ENCODE data around the gene MEF2A.

The MEF2A gene

DNA sequence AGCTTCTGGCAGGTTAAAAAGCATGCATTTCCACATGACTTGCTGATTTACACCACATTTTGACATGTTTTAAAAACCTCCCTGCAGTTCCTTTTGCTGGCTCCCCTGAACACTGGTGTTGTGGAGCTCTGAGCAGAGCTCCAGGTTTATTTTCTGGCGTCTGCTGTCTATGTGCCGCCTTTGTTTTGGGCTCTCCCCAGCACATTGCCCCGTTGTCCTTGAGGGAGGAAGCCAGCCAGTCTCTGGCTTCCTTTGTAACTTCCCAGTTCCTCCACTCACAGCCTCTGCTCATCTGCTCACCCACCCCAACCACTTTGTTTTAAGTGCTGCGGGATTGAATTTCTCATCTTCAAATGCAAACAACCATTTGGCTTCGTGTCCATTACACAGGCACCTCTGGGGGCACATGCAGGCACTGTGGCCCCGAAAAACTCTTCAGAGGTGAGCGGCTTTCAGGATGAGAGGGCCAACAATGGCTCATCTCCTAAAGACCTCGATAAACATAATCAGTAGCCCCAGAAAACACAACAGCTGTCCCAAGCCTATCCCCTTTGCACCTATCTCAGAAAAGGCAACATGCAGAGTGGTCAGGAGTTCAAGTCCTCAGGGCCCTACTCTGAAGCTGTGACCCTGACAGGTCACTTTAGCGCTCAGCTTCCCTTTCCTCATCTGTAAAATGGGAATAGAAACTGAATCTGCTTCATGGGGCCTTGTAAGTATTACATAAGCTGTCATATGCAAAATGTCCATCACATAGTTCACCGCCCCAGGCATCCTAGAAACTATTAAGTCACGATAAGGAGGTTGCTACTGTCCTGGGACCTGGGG lies 1.3 kb upstream of the MEF2A start:
- H3K9ac ChIP-seq (ENCODE audit: low read depth, low read length) = peak overlapping the region; percentile 45
- no peak overlapping the region for H3K27ac ChIP-seq (ENCODE audit: low read depth, low read length)
- peak overlapping the region; percentile 79; the same call in 1 of the 2 replicates for H3K4me3 ChIP-seq (ENCODE audit: low read depth, low read length)
- H3K9me3 ChIP-seq (ENCODE audit: control insufficient read depth, insufficient read depth, low read length) = no peaks in the 10 kb centered on the region
- no peaks in the 10 kb centered on the region for H3K36me3 ChIP-seq (ENCODE audit: control insufficient read depth, insufficient read depth, low read length)
- H3K4me1 ChIP-seq (ENCODE audit: control insufficient read depth, insufficient read depth, low read length) = peaks cover 43% of the 10 kb centered on the region
- no peaks in the 10 kb centered on the region for H3K27me3 ChIP-seq (ENCODE audit: control insufficient read depth, insufficient read depth, low read length)

DNA sequence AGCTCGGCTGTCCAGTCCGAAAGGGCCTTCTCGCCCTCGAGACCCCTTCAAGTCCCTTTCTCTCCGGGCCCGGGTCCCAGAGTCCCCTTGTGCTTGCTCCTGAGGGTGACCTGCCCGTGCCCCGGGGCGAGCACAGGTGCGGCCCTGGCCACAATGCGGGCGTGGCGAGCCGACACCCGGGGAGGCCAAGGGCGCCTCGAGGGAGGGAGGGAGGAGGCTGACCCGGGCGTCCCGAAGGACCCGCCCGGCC lies 810 bp upstream of the MEF2A start:
- Histone ChIP-seq H3K9ac (ENCODE audit: low read depth, low read length) (peak overlapping the region; percentile 45), H3K27ac (ENCODE audit: low read depth, low read length) (no peak overlapping the region), H3K9me3 (ENCODE audit: control insufficient read depth, insufficient read depth, low read length) (no peaks in the 10 kb centered on the region), H3K27me3 (ENCODE audit: control insufficient read depth, insufficient read depth, low read length) (no peaks in the 10 kb centered on the region), H3K4me1 (ENCODE audit: control insufficient read depth, insufficient read depth, low read length) (peaks cover 47% of the 10 kb centered on the region), H3K36me3 (ENCODE audit: control insufficient read depth, insufficient read depth, low read length) (no peaks in the 10 kb centered on the region), H3K4me3 (ENCODE audit: low read depth, low read length) (peak overlapping the region; percentile 79; the same call in 1 of the 2 replicates)

GRCh38 chr15:99566157-99566897 lies 543 bp downstream of the MEF2A start:
- Histone ChIP-seq H3K27me3 (ENCODE audit: control insufficient read depth, insufficient read depth, low read length) (no peaks in the 10 kb centered on the region), H3K9me3 (ENCODE audit: control insufficient read depth, insufficient read depth, low read length) (no peaks in the 10 kb centered on the region), H3K9ac (ENCODE audit: low read depth, low read length) (peak overlapping the region; percentile 28; the same call in 1 of the 2 replicates), H3K4me3 (ENCODE audit: low read depth, low read length) (peak overlapping the region; percentile 79), H3K36me3 (ENCODE audit: control insufficient read depth, insufficient read depth, low read length) (no peaks in the 10 kb centered on the region), H3K27ac (ENCODE audit: low read depth, low read length) (peak overlapping the region; percentile 82), H3K4me1 (ENCODE audit: control insufficient read depth, insufficient read depth, low read length) (peaks cover 47% of the 10 kb centered on the region)

GRCh38 chr15:99568625-99569352 lies 3.0 kb downstream of the MEF2A start:
- Histone ChIP-seq H3K36me3 (ENCODE audit: control insufficient read depth, insufficient read depth, low read length) (no peaks in the 10 kb centered on the region), H3K27ac (ENCODE audit: low read depth, low read length) (peak overlapping the region; percentile 26), H3K9ac (ENCODE audit: low read depth, low read length) (no peak overlapping the region)

DNA sequence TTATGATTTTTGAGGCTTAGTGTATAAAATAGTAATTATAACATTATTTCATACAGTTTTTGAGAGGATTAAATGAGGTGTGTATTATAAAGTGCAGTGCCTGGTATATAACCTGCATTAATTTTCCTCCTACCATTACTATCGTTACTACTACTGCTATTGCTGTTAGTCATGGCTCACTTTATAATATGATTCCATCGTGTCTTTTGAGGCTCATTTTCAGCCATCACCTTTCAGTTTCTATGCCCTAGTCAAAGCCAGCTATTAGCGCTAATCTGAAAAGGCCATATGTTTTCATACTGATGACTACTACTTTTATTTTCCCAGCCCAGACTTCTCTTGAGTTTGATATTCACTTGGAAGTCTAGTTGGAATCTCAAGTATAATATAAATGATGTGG lies 5.5 kb downstream of the MEF2A start:
- Histone ChIP-seq H3K36me3 (ENCODE audit: control insufficient read depth, insufficient read depth, low read length) (no peaks in the 10 kb centered on the region; the same call in 1 of the 2 replicates), H3K9me3 (ENCODE audit: control insufficient read depth, insufficient read depth, low read length) (no peaks in the 10 kb centered on the region), H3K4me1 (ENCODE audit: control insufficient read depth, insufficient read depth, low read length) (peaks cover 33% of the 10 kb centered on the region), H3K4me3 (ENCODE audit: low read depth, low read length) (no peak overlapping the region), H3K27ac (ENCODE audit: low read depth, low read length) (no peak overlapping the region), H3K27me3 (ENCODE audit: control insufficient read depth, insufficient read depth, low read length) (no peaks in the 10 kb centered on the region), H3K9ac (ENCODE audit: low read depth, low read length) (no peak overlapping the region)

More at GRCh38 chr15:99568625-99569352, 3.0 kb downstream of the MEF2A start:
- Histone ChIP-seq H3K9me3 (ENCODE audit: control insufficient read depth, insufficient read depth, low read length) (no peaks in the 10 kb centered on the region), H3K4me3 (ENCODE audit: low read depth, low read length) (peak overlapping the region; percentile 79), H3K27me3 (ENCODE audit: control insufficient read depth, insufficient read depth, low read length) (no peaks in the 10 kb centered on the region), H3K4me1 (ENCODE audit: control insufficient read depth, insufficient read depth, low read length) (peaks cover 38% of the 10 kb centered on the region)

DNA sequence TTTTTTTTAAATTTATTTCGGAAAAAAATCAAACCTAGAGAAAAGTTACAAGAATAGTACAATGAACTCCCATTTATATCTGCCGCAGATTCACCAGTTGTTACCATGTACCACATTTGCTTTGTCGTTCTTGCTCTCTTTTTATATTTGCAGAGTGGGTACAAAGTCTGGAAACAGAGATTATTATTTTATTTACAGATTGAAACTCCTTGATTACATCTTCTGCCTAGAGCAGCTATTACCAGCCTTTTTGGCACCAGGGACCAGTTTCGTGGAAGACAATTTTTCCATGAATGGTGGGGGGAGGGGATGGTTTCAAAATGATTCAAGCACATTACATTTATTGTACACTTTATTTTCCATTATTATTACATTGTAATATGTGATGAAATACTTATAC lies 8.3 kb downstream of the MEF2A start:
- no peak overlapping the region for H3K4me3 ChIP-seq (ENCODE audit: low read depth, low read length)
- peaks cover 32% of the 10 kb centered on the region for H3K4me1 ChIP-seq (ENCODE audit: control insufficient read depth, insufficient read depth, low read length)
- no peak overlapping the region for H3K9ac ChIP-seq (ENCODE audit: low read depth, low read length)
- H3K9me3 ChIP-seq (ENCODE audit: control insufficient read depth, insufficient read depth, low read length) = no peaks in the 10 kb centered on the region
- H3K27ac ChIP-seq (ENCODE audit: low read depth, low read length) = no peak overlapping the region
- no peaks in the 10 kb centered on the region; the same call in 1 of the 2 replicates for H3K36me3 ChIP-seq (ENCODE audit: control insufficient read depth, insufficient read depth, low read length)
- no peaks in the 10 kb centered on the region for H3K27me3 ChIP-seq (ENCODE audit: control insufficient read depth, insufficient read depth, low read length)

GRCh38 chr15:99574502-99574901 lies 8.7 kb downstream of the MEF2A start:
- Histone ChIP-seq H3K9ac (ENCODE audit: low read depth, low read length) (no peak overlapping the region), H3K27ac (ENCODE audit: low read depth, low read length) (no peak overlapping the region), H3K4me3 (ENCODE audit: low read depth, low read length) (no peak overlapping the region), H3K27me3 (ENCODE audit: control insufficient read depth, insufficient read depth, low read length) (no peaks in the 10 kb centered on the region), H3K9me3 (ENCODE audit: control insufficient read depth, insufficient read depth, low read length) (no peaks in the 10 kb centered on the region), H3K36me3 (ENCODE audit: control insufficient read depth, insufficient read depth, low read length) (no peaks in the 10 kb centered on the region; the same call in 1 of the 2 replicates), H3K4me1 (ENCODE audit: control insufficient read depth, insufficient read depth, low read length) (peaks cover 32% of the 10 kb centered on the region)

DNA sequence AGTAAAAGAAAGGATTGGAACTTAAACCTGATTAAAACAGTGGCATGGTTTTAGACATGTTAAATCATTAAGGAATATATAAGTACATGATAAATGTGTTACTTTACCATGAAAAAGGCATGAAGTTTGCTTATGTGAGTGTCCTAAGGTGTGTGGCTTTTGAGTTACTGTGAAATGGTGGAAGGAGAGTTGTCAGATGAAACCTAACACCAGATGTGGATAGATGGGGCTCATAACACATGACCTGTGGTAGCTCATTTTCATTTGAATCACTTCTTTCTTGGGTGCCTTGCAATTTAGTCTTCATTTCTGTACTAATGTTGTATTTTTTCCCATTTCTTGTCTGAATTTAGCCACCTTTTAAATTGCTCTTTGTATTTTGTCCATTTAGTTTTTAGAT lies 13.0 kb downstream of the MEF2A start:
- no peak overlapping the region for H3K27ac ChIP-seq (ENCODE audit: low read depth, low read length)
- no peak overlapping the region for H3K9ac ChIP-seq (ENCODE audit: low read depth, low read length)
- no peaks in the 10 kb centered on the region; the same call in 1 of the 2 replicates for H3K36me3 ChIP-seq (ENCODE audit: control insufficient read depth, insufficient read depth, low read length)
- peak overlapping the region; percentile 18; the same call in 1 of the 2 replicates for H3K4me3 ChIP-seq (ENCODE audit: low read depth, low read length)
- peaks cover 70% of the 10 kb centered on the region for H3K4me1 ChIP-seq (ENCODE audit: control insufficient read depth, insufficient read depth, low read length)
- H3K9me3 ChIP-seq (ENCODE audit: control insufficient read depth, insufficient read depth, low read length) = no peaks in the 10 kb centered on the region
- no peaks in the 10 kb centered on the region for H3K27me3 ChIP-seq (ENCODE audit: control insufficient read depth, insufficient read depth, low read length)

- Histone ChIP-seq H3K4me3 (ENCODE audit: low read depth, low read length) (no peak overlapping the region), H3K9ac (ENCODE audit: low read depth, low read length) (no peak overlapping the region), H3K27me3 (ENCODE audit: control insufficient read depth, insufficient read depth, low read length) (no peaks in the 10 kb centered on the region), H3K27ac (ENCODE audit: low read depth, low read length) (peak overlapping the region; percentile 12), H3K4me1 (ENCODE audit: control insufficient read depth, insufficient read depth, low read length) (peaks cover 70% of the 10 kb centered on the region), H3K9me3 (ENCODE audit: control insufficient read depth, insufficient read depth, low read length) (no peaks in the 10 kb centered on the region), H3K36me3 (ENCODE audit: control insufficient read depth, insufficient read depth, low read length) (no peaks in the 10 kb centered on the region)
Measured at GRCh38 chr15:99580076-99580475, 14.3 kb downstream of the MEF2A start.

DNA sequence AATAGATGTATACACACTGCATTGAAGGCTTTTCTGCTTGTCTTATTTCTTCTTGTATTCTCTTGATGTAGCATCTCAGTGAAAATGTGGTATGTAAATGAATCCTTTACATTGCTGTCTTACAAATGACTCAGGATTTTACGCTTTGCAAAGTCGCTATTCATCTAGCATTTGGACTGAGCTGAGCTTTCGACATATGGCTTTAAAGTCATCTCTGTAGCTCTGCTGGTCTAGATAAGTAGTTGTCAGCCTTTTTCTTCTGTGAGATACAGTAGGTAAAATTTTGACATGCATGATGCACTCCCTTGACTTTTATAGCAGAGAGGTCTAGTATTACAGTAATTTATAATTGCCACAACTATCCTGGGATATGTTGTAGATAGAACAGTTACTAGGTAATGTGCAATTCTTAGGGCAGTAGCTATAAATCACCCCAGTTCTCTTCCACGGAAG lies 16.8 kb downstream of the MEF2A start:
- H3K4me1 ChIP-seq (ENCODE audit: control insufficient read depth, insufficient read depth, low read length) = peaks cover 60% of the 10 kb centered on the region
- no peaks in the 10 kb centered on the region for H3K27me3 ChIP-seq (ENCODE audit: control insufficient read depth, insufficient read depth, low read length)
- no peak overlapping the region for H3K27ac ChIP-seq (ENCODE audit: low read depth, low read length)
- H3K9me3 ChIP-seq (ENCODE audit: control insufficient read depth, insufficient read depth, low read length) = no peaks in the 10 kb centered on the region
- no peak overlapping the region for H3K9ac ChIP-seq (ENCODE audit: low read depth, low read length)
- H3K4me3 ChIP-seq (ENCODE audit: low read depth, low read length) = no peak overlapping the region
- H3K36me3 ChIP-seq (ENCODE audit: control insufficient read depth, insufficient read depth, low read length) = no peaks in the 10 kb centered on the region
